HFFc6 (cell line): ENCODE results near the gene RAB11FIP4. TPM values are rescaled to one million over a fixed set of nuclear protein-coding genes. Genes with fewer than 3 reads are reported as not detected.

Source experiments
- DNase-seq: peaks from one replicate; pipeline ENCODE4 v3.0.0-alpha.2; 2018
- H3K27ac Mint-ChIP-seq: 2 replicates; pipeline ENCODE4 v1.8.0; 2020; ENCODE audit warnings: mild to moderate bottlenecking, mixed read lengths
- H3K27me3 Mint-ChIP-seq: 2 replicates; pipeline ENCODE4 v1.8.0; 2021; ENCODE audit warnings: mild to moderate bottlenecking, moderate library complexity, mixed read lengths; ENCODE audit not compliant: insufficient read depth
- H3K36me3 Mint-ChIP-seq: 2 replicates; pipeline ENCODE4 v1.8.0; 2021; ENCODE audit warnings: low read depth, mixed read lengths
- H3K4me1 Mint-ChIP-seq: 2 replicates; pipeline ENCODE4 v1.8.0; 2020; ENCODE audit warnings: low read depth, mixed read lengths
- H3K4me3 Mint-ChIP-seq: 2 replicates; pipeline ENCODE4 v1.8.0; 2020; ENCODE audit warnings: mild to moderate bottlenecking, moderate library complexity, mixed read lengths
- H3K9me3 Mint-ChIP-seq: 2 replicates; pipeline ENCODE4 v1.8.0; 2020; ENCODE audit warnings: mild to moderate bottlenecking, mixed read lengths
- total RNA-seq, 6 experiments: library from RNA; stranded (reverse); fragmentation: NEBNext Ultra II Directional; extraction: Animal tissue kit (Norgen Biotek cat#: 25700); gene quantifications; 2 replicates in 1 of 6; 3 replicates in 5 of 6; pipeline ENCODE4 v1.2.3, GENCODE V29; 2021
- TF ChIP-seq, protein P1 (sequence below): fragments of 200-600 bp; sonication (generic); IDR thresholded peaks from 2 replicates; pipeline ENCODE4 v1.5.0; 2021; ENCODE audit warnings: antibody characterized with exemption, mild to moderate bottlenecking

Gene RAB11FIP4
- total RNA-seq, 6 experiments from 2014 or later: 0.02 to 0.38 (median 0.09) TPM

DNA sequence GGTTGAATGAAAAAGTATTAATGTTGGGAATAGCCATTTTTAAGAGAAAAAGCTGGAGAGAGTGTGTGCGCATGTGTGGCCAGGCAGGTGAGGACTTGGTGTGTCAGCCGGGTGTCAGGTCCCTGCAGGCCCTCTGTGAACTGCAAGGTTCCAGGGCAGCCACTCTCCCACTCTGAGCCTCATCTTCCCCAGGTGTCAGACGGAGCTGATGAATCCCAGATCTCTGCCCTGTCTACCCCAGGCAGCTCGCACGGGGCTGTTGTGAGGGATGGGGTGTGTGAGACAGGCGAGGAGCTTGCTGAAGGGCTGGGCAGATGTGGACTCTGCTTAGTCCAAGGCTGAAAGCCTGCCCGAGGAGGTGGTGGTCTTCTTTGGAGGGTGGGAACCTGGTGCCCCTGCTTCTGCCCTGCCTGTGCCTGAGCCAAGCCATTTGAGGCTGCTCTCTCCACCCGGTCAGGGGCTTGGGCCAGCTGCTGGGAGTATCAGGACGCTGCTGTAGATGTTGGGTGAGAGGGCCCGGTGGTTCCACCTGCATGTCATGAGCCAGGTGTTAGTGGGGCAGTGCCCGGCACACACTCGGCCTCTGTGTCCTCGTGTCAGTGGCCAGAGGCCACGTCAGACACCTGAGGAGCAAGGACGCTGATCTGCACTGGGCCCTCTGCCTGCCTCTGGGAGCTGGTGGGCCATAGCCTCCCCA is 122.4 kb downstream of the RAB11FIP4 start:
- DNase-seq: no peak
- no peak overlapping the region for H3K27ac Mint-ChIP-seq

DNA sequence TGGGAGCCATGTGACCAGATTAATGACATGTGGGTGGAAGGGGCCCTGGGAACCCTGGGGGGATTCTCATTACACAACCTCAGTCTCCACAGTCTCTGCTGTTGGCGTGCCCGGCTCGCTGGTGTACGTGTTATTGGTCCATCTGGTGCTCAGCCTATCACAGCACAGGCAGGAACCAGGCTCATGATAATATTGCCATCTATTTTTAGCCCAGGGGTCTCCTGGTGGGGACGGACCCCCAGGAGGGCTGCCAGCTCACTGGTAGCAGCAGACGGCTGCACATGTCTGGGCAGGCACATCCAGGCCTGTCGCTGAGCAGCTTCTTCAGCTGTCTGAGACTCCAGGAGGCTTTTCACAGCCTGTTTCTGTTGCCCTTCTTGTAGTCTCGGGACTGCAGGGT is 123.8 kb downstream of the RAB11FIP4 start:
- Mint-ChIP-seq H3K27ac (no peak overlapping the region), H3K36me3 (no peaks in the 10 kb centered on the region), H3K4me1 (peaks cover 4% of the 10 kb centered on the region; the same call in 1 of the 2 replicates), H3K4me3 (no peak overlapping the region), H3K9me3 (no peaks in the 10 kb centered on the region), H3K27me3 (peaks cover 13% of the 10 kb centered on the region)
- no peak for DNase-seq
- TF ChIP-seq, protein P1, sequence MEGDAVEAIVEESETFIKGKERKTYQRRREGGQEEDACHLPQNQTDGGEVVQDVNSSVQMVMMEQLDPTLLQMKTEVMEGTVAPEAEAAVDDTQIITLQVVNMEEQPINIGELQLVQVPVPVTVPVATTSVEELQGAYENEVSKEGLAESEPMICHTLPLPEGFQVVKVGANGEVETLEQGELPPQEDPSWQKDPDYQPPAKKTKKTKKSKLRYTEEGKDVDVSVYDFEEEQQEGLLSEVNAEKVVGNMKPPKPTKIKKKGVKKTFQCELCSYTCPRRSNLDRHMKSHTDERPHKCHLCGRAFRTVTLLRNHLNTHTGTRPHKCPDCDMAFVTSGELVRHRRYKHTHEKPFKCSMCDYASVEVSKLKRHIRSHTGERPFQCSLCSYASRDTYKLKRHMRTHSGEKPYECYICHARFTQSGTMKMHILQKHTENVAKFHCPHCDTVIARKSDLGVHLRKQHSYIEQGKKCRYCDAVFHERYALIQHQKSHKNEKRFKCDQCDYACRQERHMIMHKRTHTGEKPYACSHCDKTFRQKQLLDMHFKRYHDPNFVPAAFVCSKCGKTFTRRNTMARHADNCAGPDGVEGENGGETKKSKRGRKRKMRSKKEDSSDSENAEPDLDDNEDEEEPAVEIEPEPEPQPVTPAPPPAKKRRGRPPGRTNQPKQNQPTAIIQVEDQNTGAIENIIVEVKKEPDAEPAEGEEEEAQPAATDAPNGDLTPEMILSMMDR: no peak

More for the DNA sequence above, 122.4 kb downstream of the RAB11FIP4 start:
- peaks cover 16% of the 10 kb centered on the region for H3K27me3 Mint-ChIP-seq
- H3K4me3 Mint-ChIP-seq: no peak overlapping the region
- H3K36me3 Mint-ChIP-seq: no peaks in the 10 kb centered on the region
- H3K4me1 Mint-ChIP-seq: peaks cover 11% of the 10 kb centered on the region
- TF ChIP-seq, protein P1: no peak
- H3K9me3 Mint-ChIP-seq: no peaks in the 10 kb centered on the region

DNA sequence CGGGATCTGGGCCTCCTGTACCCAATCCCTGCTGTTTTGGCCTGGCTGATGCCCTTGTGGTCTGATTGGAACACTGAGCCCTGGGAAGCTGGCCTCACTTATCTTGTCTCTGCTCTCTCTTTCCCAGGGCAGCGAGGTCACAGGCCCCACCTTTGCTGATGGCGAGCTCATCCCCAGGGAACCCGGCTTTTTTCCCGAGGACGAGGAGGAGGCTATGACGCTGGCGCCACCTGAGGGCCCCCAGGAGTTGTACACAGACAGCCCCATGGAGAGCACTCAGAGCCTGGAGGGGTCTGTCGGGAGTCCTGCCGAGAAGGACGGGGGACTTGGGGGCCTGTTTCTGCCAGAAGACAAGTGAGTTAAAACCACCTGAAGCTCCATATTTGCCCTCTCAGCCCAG is 126.0 kb downstream of the RAB11FIP4 start:
- Mint-ChIP-seq H3K4me1 (no peaks in the 10 kb centered on the region), H3K36me3 (no peaks in the 10 kb centered on the region), H3K9me3 (no peaks in the 10 kb centered on the region), H3K4me3 (no peak overlapping the region), H3K27me3 (peaks cover 9% of the 10 kb centered on the region), H3K27ac (no peak overlapping the region)
- DNase-seq: no peak
- TF ChIP-seq, protein P1: peak; percentile 45

DNA sequence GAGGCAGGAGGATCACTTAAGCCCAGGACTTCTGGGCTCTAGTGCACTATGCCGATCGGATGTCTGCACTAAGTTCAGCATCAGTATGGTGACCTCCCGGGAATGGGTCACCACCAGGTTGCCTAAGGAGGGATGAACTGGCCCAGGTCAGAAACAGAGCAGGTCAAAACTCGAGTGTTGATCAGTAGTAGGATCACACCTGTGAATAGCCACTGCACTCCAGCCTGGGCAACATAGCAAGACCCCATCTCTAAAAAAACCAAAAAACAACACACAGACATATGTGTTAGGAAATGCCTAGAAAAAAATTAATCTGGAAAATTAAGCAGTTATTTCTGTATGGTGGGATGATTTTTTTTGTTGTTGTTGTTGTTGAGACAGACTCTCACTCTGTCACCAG is 127.0 kb downstream of the RAB11FIP4 start:
- Mint-ChIP-seq H3K36me3 (no peaks in the 10 kb centered on the region), H3K9me3 (no peaks in the 10 kb centered on the region), H3K27me3 (peaks cover 9% of the 10 kb centered on the region), H3K4me3 (no peak overlapping the region), H3K4me1 (no peaks in the 10 kb centered on the region), H3K27ac (no peak overlapping the region)
- DNase-seq: no peak
- TF ChIP-seq, protein P1: no peak

DNA sequence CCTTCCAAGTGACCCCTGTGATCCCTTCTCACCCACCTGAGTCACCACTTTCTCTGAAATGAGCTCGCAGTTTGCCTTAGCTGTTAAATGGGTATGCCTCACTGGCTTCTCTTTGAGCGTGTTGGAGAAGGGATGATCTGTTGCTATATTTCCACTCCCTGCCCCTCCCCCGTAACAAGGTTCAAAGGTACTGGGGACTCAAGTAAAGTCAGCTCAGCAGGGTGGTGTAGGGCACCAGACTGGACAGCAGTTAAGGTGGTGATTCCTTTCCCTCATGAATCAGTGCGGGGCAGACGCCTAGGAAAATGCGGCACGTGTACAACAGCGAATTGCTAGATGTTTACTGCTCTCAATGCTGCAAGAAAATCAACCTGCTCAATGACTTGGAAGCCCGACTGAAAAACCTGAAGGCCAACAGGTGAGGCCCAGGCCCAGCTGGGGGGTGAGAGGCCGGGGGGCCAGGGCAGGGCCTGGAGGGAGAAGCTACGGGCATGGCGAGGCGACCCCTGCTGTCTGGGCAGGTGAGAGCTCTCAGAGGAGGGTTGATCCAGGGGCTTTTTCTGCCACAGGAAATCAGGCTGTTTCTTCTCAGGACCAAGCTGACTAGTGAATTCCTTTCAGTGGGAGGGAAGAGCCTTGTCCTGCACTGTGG is 130.3 kb downstream of the RAB11FIP4 start:
- peaks cover 3% of the 10 kb centered on the region; the same call in 1 of the 2 replicates for H3K27me3 Mint-ChIP-seq
- H3K9me3 Mint-ChIP-seq: no peaks in the 10 kb centered on the region
- no peaks in the 10 kb centered on the region for H3K4me1 Mint-ChIP-seq
- DNase-seq: no peak
- H3K27ac Mint-ChIP-seq: no peak overlapping the region
- H3K36me3 Mint-ChIP-seq: no peaks in the 10 kb centered on the region
- no peak overlapping the region for H3K4me3 Mint-ChIP-seq
- TF ChIP-seq, protein P1: peak; percentile 16; the same call in 1 of the 2 replicates
